NCI-H128 (cell line): ENCODE results near the gene RLN3.
"Not testable (repeated sequence)": the region's sequence is repeated elsewhere in the genome, so short reads cannot be mapped to it uniquely, and the experiment has no call there.

Experiments used
- DNase-seq: peaks from one replicate; lab custom pipeline; 2025; ENCODE audit not compliant: unreplicated experiment; lab: John Stamatoyannopoulos, UW

RLN3 gene

DNA sequence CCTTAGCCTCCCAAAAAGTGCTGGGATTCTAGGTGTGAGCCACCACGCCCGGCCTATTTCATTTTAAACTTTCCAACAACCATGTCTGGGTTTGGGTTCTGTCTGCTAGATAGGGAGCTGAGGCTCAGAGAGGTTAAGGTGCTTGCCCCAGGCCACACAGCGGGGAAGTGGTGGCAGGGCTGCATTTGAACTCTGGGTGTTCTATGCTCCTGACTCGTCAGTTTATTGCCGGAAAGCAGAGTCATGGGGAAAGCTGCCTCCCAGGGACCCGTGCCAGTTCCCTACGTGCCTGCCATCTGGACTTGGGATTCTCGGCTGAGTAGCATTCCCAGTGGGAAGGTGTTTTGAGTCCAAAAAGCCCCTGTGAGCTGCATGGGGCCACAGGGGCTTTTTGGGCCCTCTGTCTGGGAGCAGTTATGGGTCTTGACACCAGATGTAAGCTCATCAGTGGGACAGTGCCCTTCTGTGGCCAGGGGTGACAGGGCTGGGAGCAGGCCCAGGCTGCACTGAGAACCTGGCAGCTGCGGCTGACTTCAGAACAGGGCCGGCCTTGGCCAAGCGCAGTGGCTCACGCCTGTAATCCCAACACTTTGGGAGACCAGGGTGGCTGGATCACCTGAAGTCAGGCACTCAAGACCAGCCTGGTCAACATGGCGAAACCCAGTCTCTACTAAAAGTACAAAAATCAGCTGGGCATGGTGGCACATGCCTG lies 32.8 kb upstream of the RLN3 start:
- no peak for DNase-seq

DNA sequence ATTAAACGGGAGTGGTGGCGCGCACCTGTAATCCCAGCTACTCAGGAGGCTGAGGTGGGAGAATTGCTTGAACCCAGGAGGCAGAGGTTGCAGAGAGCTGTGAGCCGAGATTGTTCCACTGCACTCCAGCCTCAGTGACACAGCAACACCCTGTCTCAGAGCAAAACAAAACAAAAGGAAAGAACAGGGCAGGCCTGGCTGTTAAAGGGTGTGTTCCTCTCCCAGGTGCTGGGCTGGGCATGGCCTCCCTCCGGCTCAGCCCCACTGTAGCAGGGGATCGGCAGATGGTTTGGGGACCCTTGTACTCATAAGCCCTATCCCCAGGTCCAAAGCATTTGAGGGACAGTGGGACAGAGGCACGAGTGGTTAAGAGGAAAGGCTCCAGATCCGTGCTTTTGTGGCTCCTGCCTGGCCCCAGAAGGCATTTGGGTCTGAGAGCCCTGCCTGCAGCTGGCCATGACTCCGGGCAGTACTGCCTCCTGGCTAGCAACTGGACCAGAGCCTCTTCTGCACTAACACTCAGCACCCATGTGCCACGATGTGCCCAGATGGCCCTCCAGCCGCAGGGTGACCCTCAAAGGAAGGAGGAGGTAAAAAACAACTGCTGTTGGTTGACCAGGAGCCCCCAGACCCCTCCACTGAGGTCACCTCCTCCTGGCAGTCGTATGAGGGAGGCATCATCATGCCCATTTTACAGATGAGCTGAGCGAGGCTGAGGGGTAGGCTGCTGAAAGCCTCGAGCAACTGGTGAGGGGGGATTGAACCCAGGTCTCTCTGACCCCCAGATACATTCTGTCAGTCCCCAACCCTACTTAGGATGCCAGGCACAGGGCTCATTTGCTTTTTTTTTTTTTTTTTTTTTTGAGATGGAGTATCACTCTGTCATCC lies 31.8 kb upstream of the RLN3 start:
- DNase-seq: no peak

DNA sequence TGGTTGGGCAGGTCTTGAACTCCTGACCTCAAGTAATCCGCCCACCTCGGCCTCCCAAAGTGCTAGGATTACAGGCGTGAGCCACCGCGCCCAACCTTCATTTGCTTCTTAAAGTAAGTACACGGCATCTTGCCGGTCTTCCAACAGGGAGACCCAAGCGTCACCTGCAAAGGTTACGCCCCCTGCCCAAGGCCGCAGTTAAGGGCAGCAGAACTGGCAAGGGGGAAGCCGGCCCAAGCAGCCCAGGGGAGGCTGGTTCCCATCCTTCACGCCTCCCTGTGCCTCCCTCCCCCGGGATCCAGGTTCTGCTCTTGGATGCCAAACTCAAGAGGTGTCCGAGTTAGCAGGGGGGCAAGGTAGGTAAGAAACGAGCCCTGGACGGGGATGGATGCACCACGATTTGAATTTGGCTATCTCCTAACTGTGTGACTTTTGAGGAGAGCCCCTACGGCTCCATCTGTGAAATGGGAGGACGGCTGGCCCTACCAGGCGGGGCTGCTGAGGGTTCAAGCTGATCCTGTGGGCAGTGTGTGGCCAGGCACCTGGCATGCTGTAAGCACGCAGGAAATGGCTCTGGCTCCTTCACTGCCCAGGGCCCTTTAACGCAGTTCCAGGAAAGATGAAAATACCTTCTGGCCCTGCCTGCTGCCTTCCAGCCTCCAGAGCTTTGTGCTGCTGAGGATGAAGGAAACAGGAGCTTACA lies 30.9 kb upstream of the RLN3 start:
- DNase-seq: no peak

DNA sequence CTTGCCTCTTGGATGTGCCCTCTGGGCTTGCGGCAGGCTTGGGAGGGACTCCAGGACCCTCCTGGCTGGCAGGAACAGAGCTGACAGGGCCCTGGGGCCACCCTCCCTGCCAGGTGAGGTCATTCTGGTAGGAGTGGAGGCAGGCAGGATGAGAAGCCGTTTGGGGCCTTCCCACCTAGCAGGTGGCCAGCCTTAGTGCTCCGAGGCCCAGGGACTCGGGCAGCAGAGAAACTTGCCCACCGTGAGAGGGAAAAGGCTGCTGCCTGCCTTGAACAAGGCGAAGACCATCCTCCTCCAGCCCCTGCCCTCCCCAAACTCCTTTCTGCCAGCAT lies 30.4 kb upstream of the RLN3 start:
- DNase-seq: no peak

DNA sequence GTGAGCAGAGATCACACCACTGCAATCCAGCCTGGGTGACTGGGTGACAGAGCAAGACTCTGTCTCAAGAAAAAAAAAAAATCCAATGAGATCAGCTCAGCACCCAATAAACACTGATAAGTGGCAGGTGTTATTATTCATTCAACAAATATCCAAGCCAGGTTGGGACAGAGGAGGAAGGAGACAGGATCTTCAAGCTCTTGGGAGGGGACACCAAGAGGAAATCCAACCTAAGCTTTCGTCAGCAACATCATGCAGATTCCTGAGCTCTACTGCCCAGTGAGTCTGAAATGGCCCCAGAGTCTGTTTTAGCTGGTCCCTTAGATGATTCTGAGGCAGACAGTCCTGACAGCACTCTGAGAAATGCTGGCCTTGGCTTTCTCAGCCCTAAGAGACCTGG lies 29.5 kb upstream of the RLN3 start:
- no peak for DNase-seq

DNA sequence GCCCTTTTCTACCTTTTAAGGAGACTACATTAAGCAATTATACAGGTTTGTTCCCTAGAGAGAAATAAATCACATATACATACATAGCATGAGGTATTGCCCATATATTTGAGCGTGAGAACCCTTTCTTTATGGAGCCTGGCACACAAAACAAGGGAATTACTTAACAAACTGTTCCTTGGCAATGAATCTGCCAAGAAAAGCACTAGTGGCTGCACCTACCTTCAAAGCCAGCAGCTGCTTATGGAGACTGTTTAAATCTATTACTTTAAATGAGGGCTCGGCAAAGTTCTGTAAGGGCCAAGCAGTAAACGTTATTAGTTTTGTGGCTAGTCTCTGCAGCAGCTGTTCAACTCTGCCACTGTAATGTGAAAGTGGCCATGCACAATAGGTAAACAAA lies 28.9 kb upstream of the RLN3 start:
- DNase-seq: no peak

DNA sequence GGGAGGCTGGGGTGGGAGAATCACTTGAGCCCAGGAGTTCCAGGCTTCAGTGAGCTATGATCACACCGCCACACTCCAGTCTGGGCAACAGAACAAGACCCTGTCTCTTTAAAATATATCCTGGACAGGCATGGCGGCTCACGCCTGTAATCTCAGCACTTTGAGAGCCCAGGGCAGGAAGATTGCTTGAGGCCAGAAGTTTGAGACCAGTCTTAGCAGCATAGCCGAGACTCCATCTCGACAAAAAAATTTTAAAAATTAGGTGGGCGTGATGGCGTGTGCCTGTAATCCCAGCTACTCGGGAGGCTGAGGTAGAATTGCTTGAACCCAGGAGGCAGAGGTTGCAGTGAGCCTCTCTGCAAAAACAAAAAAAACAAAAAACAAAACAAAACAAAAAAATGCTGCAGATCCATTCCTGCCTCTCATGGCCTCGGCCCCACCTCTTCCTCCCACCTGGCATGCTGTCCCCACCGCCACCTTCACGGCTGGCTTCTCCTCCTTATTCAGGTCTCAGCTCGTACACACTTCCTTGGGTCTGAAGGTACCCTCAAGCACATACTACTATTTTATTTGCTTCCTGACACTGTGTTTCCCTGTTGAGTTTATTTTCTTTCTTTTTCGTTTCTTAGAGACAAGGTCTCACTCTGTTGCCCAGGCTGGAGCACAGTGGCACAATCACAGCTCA lies 27.1 kb upstream of the RLN3 start:
- DNase-seq: no peak

DNA sequence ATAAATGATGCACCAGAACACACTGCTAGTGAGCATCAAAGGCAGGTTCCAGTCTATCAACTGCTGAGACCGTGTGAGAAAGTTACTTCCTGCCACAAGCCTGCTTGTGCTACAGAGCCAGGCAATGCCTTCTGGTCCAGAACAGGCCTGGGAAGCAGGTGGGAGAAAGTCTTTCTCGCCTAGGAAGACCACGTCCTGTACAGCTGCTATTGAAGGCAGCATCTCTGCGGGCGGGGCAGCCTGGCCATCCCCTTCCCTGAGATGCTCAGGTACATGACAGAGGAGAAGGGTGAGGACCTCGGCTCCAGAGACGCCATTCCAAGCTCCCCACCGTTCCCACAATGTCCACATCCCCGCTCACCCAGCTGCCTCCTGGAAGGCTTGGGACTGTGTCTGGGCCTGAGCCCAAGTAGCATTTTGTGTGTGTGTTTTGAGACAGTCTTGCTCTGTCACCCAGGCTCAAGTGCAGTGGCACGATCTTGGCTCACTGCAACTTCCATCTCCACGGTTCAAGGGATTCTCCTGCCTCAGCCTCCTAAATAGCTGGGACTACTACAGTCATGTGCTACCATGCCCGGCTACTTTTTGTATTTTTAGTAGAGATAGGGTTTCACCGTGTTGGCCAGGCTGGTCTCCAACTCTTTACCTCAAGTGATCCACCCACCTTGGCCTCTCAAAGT lies 25.2 kb upstream of the RLN3 start:
- no peak for DNase-seq

DNA sequence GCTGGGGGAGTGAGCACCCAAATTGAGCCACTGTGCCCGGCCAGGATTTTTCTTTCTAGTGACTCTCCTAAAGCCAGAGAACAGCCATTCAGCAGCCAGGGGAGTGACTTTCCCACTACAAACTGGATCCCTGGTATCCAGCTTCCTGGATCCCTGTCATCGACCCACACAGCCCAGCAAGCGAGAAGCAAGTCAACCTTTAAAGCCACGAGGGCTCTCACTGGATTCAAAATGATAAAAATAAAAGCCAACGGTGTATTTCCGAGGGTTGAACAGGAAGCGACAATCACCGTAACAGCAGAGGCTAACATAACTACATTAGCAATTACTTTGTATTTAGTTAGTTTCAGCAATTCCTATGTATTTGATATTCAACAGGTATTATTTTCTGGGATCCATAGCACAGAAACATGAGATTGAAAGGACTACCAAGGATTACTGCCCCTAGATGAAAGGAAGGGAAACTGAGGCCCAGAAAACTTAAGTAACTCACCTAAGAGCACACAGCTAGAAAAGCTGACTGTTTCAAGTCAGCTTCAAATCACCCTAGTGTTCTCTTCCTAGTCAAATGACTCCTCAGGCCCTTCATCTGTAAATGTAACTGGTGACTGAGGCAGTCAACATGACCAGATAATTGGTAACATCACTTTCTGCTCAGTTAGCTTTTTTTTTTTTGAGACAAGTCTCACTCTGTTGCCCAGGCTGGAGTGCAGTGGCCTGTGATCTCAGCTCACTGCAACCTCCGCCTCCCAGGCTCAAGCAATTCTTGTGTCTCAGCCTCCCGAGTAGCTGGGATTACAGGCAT lies 24.5 kb upstream of the RLN3 start:
- no peak for DNase-seq

DNA sequence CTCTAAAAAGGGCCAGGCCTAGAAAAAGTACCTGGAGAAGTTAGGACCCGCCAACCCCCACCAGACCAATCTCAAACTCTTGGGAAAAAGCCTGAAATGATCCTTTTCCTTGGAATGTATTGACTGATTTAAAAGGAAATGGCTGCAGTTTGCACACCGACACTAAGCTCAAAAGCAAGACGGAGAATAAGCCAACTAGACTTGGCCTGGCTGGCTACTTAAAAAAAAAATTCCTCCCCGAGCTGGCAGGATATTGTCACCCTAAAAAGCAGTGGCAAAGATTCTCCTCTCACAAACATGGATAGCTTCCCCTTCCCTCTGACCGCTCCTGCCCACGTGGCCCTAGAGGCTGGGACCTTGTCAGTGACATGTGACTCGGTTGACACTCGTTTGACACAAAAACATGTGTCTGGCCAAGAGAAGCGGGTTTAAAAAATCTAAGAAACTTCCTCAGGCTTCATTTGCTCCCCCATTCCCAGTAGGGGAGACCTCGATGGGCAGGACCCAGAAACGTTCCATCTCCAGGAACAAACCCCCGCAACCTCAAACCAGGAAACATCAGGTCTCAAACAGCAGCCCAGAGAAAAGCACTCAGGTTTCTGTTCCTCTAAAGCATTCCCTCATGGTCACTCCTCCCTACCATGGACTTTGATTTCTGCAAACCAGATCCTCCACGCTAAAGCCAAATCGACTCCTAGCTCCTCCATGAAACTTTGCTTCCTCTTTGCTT lies 23.2 kb upstream of the RLN3 start:
- no peak for DNase-seq

DNA sequence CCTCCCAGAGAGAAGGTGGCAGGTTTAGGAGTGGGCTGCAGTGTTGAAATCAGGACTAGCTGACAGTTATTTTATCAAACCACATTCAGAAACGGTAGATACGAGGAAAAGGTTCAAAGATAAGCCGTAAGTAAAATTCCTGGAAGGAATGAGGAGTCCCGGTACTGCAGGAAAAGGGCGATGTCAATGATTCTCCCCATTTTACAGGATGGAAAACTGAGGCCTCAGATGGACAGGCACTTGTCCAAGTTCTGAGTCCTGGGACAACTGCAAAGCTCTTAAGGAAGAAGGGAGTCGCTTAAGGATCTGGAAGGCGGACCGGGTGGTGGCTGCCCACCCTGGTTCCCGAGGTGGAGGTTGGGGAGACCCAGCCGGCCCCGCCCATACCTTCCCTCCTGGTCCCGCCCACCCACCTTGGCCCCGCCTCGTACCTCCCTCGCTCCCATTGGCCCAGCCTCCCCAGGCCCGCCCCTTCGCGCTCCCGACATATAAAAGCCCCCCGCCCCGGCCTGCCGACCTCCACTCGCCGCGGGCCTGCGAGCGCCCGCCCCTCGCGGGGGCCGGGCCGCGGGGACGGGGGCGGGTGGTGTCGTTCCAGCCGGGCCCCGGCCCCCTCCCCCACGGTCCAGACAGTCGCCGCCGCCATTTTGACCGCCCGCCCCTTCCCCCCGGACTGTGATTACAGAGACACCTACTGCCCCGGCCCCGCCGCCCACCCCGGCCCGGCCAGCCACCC lies 22.4 kb upstream of the RLN3 start:
- DNase-seq: peak; percentile 34

DNA sequence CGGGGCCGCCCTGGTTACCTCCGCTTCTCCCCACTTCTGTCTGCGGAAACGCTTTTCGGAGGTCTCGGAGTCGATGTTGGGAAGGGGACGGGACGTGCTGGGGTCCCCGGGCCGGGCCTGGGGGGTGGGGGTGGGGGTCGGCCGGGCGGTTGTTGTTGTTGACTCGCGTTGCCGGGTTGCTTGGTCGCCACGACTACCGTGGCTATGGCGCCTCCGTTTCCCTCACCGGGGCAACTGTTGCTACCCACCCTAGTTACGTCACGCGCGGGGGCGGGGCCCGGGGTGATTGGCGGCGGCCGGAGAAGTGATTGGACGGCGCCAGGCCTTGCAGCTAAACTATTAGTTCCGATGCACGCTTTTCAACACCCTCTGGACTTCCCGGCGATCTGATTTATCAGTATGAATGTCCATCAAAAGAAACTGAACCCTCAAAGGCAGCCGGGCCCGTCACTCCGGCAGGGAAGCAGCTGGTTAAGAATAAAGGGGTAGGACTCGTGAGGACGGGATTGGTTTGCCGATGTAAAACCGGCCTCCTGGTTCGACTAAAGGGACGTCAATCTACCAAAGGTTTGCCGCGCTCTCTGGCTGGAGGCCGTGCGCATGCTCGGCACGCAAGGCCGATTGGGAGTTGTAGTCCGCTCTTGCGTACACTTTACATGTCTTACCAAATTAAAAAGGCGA lies 21.7 kb upstream of the RLN3 start, which contains the start of gene RFX1:
Gene RFX1 (minus strand): TSS at position 236 of the 681 bp plus-strand sequence. CDS start 12,477 bp downstream, outside the sequence.
- DNase-seq: peak; percentile 99

DNA sequence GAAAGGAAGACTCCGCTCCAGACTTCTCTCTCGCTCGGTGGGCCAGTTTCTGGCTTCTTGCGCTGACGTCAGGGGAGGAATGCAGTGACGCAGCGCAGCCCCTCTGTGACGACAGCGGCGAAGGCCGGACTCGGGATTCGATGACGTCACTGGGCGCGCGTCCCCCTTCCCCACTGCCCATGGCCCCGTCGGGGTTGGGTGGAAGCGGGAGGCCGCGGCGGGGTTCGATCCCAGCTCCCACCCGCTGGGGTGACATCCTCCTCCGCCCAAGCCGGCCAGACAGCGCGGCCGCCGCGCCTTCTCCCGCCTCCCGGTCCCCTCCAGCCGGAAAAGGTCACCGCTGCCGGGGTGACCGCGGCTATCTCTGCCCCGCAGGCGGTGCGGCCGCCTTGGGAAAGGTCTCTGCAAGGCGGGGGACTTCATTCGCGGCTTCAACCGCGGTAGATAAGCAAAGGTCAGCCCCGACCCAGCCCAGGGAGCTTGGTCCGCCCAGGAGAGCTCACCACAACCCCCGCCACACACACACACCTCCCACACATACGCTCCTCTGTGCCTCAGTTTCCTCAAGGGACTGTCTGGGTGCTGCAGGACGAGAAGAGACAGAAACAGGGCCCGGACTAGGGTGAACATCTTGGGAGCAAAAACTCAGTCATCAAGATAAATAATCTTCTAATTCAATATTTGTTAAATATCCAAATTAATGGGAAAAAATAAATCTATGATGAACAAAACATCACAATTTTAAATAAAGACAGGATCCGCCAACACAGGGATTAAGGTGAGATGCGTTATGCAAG lies 21.0 kb upstream of the RLN3 start:
- no peak for DNase-seq

DNA sequence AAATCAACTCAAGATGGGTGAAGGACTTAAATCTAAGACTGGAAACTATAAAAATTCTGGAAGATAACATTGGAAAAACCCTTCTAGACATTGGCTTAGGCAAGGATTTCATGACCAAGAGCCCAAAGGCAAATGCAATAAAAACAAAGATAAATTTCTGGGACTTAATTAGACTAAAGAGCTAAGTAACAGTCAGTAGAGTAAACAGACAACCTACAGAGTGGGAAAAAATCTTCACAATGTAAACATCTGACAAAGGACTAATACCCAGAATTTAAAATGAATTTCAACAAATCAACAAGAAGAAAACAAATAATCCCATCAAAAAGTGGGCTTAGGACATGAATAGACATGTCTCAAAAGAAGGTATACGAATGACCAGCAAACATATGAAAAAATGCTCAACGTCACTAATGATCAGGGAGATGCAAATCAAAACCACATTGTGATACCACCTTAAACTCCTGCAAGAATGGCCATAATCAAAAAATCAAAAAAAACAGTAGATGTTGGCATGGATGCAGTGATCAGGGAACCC lies 15.5 kb upstream of the RLN3 start:
- no peak for DNase-seq

DNA sequence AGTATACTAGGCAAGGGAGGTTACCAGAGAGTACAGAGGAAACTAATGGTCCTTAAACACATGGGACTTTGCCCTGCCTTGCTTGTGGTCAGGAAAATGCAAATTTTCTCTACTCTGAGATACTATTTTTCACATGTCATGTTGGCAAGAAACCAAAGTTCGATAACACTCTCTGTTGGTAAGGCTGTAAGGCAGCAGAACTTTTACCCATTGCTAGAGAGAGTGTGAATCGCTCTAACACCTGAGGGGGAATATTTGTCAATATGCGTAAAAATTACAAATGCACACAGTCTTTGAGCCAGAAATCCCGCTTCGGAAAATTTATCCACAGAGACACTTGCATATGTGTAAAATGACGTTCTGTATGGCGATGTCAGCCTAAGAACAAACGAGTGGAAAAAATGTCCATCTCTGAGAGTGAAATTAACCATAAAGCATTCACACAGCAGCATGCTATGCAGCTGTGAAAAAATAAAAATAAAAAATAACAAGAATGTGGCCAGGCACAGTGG lies 12.4 kb upstream of the RLN3 start:
- no peak for DNase-seq

DNA sequence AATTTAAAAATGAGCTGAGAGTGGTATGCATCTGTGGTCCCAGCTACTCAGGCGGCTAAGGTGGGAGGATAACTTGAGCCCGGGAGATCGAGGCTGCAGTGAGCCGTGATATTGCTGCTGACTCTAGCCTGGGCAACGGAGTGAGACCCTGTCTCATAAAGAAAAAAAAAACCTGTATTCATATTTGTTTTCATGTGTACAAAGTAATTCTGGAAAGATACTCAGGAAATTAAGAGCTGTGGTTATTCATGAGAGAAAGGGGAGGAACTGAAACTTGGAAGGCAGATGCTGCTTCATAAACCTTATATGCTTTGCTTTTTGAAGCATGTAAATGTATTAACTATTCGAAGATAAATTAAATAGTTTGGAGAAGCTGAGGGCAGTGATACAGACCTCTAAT lies 8.8 kb upstream of the RLN3 start:
- no peak for DNase-seq

DNA sequence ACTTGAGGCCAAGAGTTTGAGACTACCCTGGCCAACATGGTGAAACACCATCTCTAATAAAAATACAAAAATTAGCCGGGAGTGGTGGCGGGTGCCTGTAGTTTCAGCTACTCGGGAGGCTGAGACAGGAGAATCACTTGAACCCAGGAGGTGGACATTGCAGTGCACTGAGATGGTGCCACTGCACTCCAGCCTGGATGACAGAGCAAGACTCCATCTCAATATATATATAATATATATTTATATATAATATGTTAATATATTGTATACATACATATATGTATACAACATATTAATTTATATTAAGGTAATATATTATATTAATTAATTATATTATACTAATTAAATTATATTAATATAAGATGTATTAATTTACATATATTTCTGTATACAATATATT lies 8.2 kb upstream of the RLN3 start:
- DNase-seq: not testable (repeated sequence)
